ENCODE measurements around the gene MRPL22.
"Not testable (repeated sequence)": the region's sequence is repeated elsewhere in the genome, so short reads cannot be mapped to it uniquely, and the experiment has no call there.

MRPL22 gene

GRCh38 chr5:154940772-154941620, at the start of gene MRPL22:
TSS of gene MRPL22 (plus strand) at chr5:154941073. CDS start at chr5:154941111, 38 bp downstream.
- DNase-seq: peak; percentile 96

- no peak for DNase-seq
These were observed 48.5 kb upstream of the MRPL22 start for GRCh38 chr5:154892369-154892771.

GRCh38 chr5:154893381-154893780, 47.5 kb upstream of the MRPL22 start:
- DNase-seq: no peak

- no peak for DNase-seq
These were observed 45.0 kb upstream of the MRPL22 start for GRCh38 chr5:154895606-154896561.

- DNase-seq: no peak
These were observed 44.2 kb upstream of the MRPL22 start for GRCh38 chr5:154896562-154897165.

GRCh38 chr5:154898210-154898609, 42.7 kb upstream of the MRPL22 start:
- DNase-seq: no peak

GRCh38 chr5:154899151-154899816, 41.6 kb upstream of the MRPL22 start:
- no peak for DNase-seq

GRCh38 chr5:154900066-154900465, 40.8 kb upstream of the MRPL22 start:
- DNase-seq: no peak

- no peak for DNase-seq
These were observed 39.6 kb upstream of the MRPL22 start for GRCh38 chr5:154901276-154901675.

GRCh38 chr5:154901913-154902312, 39.0 kb upstream of the MRPL22 start:
- no peak for DNase-seq

- DNase-seq: not testable (repeated sequence)
These were observed 35.3 kb upstream of the MRPL22 start for GRCh38 chr5:154905601-154906000.

GRCh38 chr5:154916874-154917273, 24.0 kb upstream of the MRPL22 start:
- no peak for DNase-seq

GRCh38 chr5:154917757-154918156, 23.1 kb upstream of the MRPL22 start:
- no peak for DNase-seq

GRCh38 chr5:154923441-154924430, 17.1 kb upstream of the MRPL22 start:
- no peak for DNase-seq

GRCh38 chr5:154933537-154933936, 7.3 kb upstream of the MRPL22 start:
- no peak for DNase-seq

GRCh38 chr5:154934881-154935280, 6.0 kb upstream of the MRPL22 start:
- no peak for DNase-seq

- no peak for DNase-seq
These were observed 3.6 kb upstream of the MRPL22 start for GRCh38 chr5:154937186-154937717.

- DNase-seq: peak; percentile 87
These were observed 3.0 kb upstream of the MRPL22 start, which contains the start of gene GEMIN5 for GRCh38 chr5:154937718-154938466. TSS of gene GEMIN5 (minus strand) at chr5:154938211. CDS start at chr5:154938133, 78 bp downstream.

GRCh38 chr5:154939387-154939786, 1.5 kb upstream of the MRPL22 start:
- DNase-seq: not testable (repeated sequence)

- no peak for DNase-seq
These were observed 500 bp upstream of the MRPL22 start for GRCh38 chr5:154940375-154940771.

All from CD4-positive, alpha-beta T cell treated with Interleukin-21 for 1 hour (primary cell).